ENCODE data around the gene RPL18.
A peak's percentile ranks its signal among the peaks of the same experiment; 100 is the strongest.

RPL18 gene

DNA sequence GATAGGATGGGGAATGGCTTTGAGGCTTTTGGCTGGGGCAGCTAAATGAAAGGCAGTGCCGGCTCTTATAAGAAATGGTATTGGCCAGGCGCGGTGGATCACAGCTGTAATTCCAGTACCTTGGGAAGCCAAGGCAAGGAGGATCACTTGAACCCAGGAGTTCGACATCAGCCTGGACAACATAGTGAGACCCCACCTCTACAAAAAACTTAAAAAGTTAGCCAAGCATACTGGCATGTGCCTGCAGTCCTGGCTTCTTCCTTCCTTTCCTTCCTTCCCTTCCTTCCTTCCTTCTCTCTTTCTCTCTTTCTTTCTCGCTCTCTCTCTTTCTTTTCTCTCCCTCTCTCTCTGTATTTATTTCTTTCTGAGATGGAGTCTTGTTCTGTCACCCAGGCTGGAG, 23.9 kb upstream of the RPL18 start:
- FAIRE-seq: no peak
- TF ChIP-seq POLR2A (IDR thresholded peaks at IDR 0.05; ENCODE audit: low read depth, low read length): no peak
- no peak for TF ChIP-seq TAF1 (IDR thresholded peaks at IDR 0.05; ENCODE audit: borderline replicate concordance, low read depth, low read length)
- no peak for DNase-seq (ENCODE audit: insufficient read length)

DNA sequence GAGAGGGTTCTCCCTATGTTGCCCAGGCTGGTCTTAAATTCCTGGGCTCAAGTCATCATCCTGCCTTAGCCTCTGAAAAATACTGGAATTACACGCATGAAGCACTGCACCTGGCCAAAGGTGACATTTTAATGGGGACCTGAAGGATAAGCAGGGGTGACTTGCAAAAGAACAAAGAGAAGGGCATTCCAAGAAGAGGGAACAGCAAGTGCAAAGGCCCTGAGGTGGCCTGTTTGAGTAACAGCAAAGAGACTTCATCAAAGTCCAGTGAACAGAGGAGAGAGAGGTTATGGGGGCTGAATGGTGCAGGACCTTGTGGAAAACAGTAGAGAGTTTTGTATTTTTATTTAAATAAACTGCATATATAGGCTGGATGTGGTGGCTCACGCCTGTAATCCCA, 22.9 kb upstream of the RPL18 start:
- no peak for TF ChIP-seq POLR2A (IDR thresholded peaks at IDR 0.05; ENCODE audit: low read depth, low read length)
- FAIRE-seq (no peak), DNase-seq (ENCODE audit: insufficient read length) (no peak)

DNA sequence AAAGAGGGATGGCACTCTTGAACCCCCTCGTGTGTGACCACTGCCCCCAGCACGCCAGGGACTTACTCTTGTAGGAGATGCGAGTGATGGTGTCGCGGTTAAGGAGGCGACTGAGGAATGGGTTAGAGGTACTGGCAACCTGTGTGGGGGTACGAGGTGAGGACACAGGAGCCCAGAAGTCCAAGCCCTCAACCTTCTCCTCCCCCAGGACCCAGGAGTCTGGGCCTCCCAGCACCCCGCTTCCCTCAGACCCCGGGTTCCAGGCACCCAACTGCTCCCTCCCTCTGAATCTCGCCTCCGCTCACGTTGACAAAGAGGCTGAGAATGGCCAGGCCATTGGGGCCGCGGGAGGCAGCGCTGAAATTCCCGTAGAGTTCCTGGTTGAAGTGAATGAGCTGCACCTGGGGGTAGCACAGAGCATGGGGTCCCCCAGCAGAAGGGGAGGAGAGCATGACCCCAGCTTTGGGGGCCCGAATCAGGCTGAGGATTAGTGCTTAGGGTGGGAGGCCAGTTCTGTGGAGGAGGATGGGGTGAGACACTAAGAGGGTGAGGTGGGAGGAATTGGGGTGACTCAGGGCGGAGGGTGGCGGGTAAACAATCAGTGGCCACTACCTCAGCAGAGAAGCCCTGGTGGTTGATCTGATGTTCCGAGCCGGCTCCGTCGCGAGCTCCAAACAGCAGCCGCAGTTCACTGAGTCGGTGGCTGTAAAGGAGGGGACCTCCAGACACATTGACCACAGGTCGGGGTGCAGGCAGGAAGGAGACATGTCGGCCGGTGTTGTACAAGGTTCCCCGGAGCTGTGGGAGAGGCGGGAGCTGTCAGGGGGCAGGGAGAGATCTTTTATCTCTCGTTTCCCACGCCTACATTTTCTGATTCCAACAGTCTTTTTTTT, 20.8 kb upstream of the RPL18 start:
- no peak for FAIRE-seq
- no peak for DNase-seq (ENCODE audit: insufficient read length)
- TF ChIP-seq POLR2A (IDR thresholded peaks at IDR 0.05; ENCODE audit: low read depth, low read length) (no peak), POLR2AphosphoS5 (IDR thresholded peaks at IDR 0.05; ENCODE audit: low read depth, low read length) (no peak), TAF1 (IDR thresholded peaks at IDR 0.05; ENCODE audit: borderline replicate concordance, low read depth, low read length) (no peak)

DNA sequence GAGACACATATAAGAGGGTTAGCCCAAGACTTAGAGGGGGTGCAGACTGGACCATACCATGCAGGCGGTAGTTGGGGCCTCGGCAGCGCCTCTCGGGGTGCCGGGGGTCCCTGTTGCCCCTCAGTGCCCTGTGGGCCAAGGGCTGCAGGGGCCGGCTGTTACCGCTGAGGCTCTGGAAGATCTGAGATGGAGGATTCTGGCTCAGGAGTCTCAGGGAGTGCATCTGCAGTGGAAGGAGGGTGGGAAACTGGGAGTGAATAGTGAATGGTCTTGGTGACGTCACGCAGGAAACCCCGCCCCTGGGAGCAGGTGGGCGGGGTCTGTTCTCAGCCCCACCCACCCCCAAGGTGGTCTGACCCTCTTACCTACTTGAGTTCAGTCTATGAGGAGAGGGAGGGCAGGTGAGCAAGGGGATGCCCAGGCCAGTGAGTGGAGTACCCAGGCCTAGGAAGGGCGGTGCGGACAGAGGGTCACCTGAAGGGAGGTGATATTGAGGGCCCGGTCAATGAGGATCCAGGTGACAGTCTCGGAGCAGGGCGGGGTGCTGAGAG, 19.9 kb upstream of the RPL18 start:
- DNase-seq (ENCODE audit: insufficient read length) (no peak), FAIRE-seq (no peak)
- no peak for TF ChIP-seq POLR2AphosphoS5 (IDR thresholded peaks at IDR 0.05; ENCODE audit: low read depth, low read length)
- TF ChIP-seq POLR2A (IDR thresholded peaks at IDR 0.05; ENCODE audit: low read depth, low read length): no peak
- TF ChIP-seq TAF1 (IDR thresholded peaks at IDR 0.05; ENCODE audit: borderline replicate concordance, low read depth, low read length): no peak

DNA sequence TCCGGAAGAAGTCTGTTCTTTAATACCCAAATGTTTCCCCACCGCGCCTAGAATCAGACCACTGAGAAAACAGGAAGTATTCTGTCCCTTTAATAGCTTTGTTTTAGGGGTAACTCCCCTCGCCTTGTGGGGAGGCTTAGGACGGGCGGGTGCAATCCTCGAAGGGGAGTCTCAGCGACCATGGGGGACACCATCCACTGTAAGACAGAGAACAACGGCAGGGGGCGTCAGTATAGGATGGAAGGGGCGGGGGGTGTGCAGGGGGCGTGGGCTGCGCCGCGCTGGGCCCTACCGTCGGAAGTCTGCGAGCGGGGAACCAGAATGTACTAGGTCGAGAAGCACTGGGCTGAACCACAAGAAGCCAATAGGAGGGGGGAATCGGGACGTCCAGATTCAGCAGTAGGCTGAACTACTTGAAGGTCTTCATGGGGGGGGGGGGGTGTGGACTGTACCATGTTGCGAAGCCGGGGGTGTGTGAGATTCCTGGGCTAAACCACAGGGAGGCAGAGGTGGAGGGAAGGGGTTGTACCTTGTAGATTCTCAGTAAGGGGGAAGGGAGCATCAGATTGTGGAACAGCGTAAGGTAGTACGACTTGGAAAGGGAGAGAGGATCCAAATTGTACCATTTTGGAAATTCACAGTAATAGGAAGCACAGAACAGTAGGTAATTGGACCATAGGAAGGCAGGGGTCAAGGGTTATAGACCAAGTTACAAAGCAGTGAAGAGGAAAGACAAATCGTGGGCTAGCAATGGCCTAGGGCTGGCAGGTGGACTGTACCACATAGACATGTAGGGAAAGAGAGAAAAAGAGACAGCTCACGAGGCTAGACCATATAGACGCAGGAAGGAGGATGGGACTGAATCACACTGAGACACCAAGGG, 19.2 kb upstream of the RPL18 start:
- peak; percentile 66 for DNase-seq (ENCODE audit: insufficient read length)
- peak; percentile 82 for FAIRE-seq
- TF ChIP-seq POLR2A (IDR thresholded peaks at IDR 0.05; ENCODE audit: low read depth, low read length): peak; percentile 66
- no peak; the same call in none of the 2 replicates for TF ChIP-seq POLR2AphosphoS5 (IDR thresholded peaks at IDR 0.05; ENCODE audit: low read depth, low read length)
- TF ChIP-seq TAF1 (IDR thresholded peaks at IDR 0.05; ENCODE audit: borderline replicate concordance, low read depth, low read length): peak; percentile 55; the same call in 1 of the 2 replicates

DNA sequence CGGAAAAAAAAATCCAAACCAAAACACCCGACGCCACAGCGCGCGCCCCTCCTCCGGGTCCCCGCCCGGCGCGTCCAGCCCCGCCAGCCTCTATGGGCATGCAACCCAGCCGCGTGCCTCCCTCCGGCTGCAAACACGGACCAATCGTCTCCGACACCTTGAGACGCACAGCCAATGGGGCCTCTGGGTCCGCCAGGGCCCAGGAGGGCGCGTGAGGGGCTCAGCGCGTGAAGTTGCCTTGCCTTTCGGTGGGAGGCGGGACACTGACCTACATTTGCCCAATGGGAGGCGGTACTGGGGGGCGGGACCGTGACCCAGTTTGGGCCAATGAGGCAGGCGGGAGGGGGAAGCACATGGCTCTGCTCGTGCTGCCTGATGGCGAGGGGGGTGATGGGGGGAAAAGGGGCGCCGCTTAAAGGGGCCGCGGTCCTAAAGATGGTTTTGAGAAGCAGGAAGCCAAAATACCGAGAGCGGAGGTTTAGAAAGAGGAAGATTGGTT, 18.5 kb upstream of the RPL18 start:
- FAIRE-seq: peak; percentile 96
- peak; percentile 94 for DNase-seq (ENCODE audit: insufficient read length)
- TF ChIP-seq POLR2AphosphoS5 (IDR thresholded peaks at IDR 0.05; ENCODE audit: low read depth, low read length): no peak
- no peak for TF ChIP-seq TAF1 (IDR thresholded peaks at IDR 0.05; ENCODE audit: borderline replicate concordance, low read depth, low read length)
- TF ChIP-seq POLR2A (IDR thresholded peaks at IDR 0.05; ENCODE audit: low read depth, low read length): no peak

DNA sequence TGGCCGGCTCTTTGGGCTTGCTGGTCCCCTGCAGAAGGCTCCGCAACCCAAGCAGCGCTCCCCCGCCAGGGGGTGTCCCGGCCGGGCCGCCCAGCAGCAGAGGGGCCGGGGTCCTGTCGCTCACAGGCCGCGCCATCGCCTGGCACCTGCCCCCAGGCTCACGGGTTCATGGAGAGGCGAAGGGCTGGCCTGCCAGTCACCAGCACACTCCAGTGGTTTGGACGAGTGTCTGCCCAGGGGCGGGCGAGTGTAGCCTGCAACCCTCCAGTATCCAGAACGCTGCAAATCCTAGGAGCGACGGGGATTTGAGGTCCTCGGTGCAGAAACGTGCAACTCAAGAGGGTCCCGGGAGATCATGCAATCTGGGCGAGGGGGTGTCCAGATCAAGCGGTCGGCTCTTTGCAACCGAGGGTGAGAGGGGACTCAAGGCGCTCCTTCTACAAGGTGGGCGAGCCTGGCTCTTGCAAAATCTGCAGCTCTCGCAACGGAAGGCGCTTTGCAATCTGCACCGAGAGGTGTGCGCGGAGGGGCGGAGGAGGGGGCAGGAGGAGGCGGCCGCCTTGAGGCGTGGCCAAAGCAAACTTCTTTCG, 18.0 kb upstream of the RPL18 start, which contains the start of gene DBP:
Gene DBP (minus strand): TSS at position 521 of the 590 bp plus-strand sequence. CDS start 385 bp downstream, at position 136.
- FAIRE-seq (no peak), DNase-seq (ENCODE audit: insufficient read length) (no peak)
- TF ChIP-seq POLR2AphosphoS5 (IDR thresholded peaks at IDR 0.05; ENCODE audit: low read depth, low read length): no peak
- no peak for TF ChIP-seq TAF1 (IDR thresholded peaks at IDR 0.05; ENCODE audit: borderline replicate concordance, low read depth, low read length)
- no peak for TF ChIP-seq POLR2A (IDR thresholded peaks at IDR 0.05; ENCODE audit: low read depth, low read length)

DNA sequence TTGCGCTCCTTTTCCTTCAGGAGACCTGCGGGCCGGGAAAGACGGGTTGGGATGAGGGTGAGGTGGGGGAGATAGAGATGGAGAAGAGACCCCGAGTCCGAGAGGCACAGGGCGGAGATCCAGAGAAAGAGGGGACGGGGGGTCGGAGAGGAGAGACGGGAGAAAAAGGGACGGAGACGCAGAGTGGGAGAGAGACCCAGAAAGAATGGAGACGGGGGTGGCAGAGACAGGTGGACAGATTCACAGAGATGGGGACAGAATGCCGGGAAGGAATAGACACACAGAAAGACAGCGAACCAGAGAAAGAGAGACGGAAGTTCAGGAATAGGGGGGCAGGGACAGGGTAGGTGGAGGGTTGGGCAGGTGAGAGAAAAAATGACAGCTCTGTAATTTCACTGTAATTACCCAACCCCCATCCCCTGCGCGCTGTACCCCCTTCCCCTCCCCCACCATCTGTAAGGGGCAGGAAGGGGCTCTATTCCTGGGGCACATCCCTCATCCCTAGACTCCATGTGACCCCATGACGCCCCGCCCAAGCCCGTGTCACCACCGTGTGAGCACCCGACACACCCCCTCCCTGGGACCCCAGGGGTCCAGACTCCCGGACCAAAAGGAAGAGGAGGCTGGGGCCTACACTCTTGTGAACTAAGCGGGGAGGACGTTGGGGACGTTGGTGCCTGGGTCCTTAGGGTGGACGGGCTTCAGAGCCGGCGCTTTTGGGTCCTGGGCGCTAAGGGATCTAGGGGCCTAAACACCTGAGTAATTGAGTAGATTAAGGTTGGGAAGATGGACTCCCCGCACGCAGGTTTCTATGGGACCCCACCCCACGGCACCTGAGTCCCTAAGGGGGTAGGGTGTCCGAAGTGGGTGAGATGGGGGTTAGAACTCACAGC, 17.2 kb upstream of the RPL18 start:
- no peak for DNase-seq (ENCODE audit: insufficient read length)

DNA sequence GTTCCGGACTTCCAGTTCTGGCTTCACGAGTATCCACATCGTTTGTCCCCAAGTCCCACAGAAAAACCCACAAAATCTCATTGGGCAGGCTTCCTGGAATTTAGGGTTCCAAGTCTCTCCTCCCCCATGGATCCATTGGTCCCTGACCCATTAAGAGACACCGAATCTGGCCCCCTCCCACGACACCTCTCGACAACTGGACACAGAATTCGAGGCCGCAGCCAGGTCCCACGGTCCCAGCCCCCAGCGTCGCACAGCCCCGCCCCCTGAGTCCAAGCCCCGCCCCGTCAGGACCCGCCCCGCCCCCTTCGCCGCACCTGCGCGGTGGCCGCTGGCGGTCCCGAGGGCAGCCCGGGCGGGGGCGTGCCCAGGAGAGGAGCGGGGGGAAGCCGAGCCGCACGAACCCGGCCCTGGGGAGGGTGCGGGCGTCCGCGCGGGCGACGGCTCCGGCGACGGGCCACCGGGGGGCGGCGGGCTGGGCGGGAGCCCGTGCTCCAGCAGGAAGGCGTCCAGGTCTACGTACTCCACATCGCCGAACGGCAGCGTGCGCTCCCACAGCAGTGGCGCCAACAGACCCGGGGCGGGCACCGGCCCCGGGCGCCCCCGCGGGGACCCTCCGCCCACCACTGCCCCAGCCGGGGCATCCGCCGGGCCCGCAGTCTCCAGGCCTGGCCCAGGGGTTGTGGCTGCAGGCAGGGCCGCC, 16.4 kb upstream of the RPL18 start:
- peak; percentile 80 for DNase-seq (ENCODE audit: insufficient read length)
- TF ChIP-seq POLR2AphosphoS5 (IDR thresholded peaks at IDR 0.05; ENCODE audit: low read depth, low read length) (no peak), TAF1 (IDR thresholded peaks at IDR 0.05; ENCODE audit: borderline replicate concordance, low read depth, low read length) (no peak), POLR2A (IDR thresholded peaks at IDR 0.05; ENCODE audit: low read depth, low read length) (no peak)

More for the DNA sequence above, 17.2 kb upstream of the RPL18 start:
- TF ChIP-seq POLR2AphosphoS5 (IDR thresholded peaks at IDR 0.05; ENCODE audit: low read depth, low read length) (no peak), POLR2A (IDR thresholded peaks at IDR 0.05; ENCODE audit: low read depth, low read length) (no peak)
- no peak for FAIRE-seq

More for the DNA sequence above, 16.4 kb upstream of the RPL18 start:
- peak; percentile 92 for FAIRE-seq
